ENCODE results near the gene MSANTD4. TPM values are rescaled to one million over a fixed set of nuclear protein-coding genes. Genes with fewer than 3 reads are reported as not detected.
A peak's percentile ranks its signal among the peaks of the same experiment; 100 is the strongest.

The MSANTD4 gene
- total RNA-seq, 1 experiment from 2014 or later: 18.0 TPM

DNA sequence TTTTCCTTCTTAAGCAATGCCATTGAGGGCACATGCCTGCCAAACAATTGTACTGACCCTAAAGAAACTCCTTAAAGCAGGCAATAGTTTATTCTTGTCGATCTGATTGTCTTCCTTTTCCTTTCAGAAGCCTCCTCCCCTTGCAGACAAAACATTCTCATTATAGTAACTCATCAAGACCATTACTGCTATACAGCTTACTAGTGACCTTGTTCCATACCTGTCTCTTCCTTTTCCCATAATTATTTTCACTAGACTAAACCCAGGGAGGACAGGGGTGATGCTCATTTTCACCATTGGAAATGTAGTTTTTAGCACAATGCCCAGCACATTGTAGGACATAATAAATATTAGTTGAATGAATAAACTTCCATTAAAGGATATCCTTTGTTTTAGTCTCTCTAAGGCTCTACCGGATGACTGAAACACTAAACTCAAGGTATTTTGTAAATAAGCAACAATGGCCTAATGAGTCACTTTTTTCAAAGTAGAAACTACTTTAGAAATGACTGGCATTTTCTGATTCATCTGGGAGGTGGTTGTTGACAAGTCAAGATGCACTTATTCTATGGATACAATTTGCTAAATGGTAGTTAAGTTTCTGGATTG, 9.3 kb upstream of the MSANTD4 start:
- H3K4me3 ChIP-seq (ENCODE audit: low read length): no peak overlapping the region
- 0 out of 2 replicates have a peak overlapping the region, but pooled peaks have one; percentile 11 for H2AFZ ChIP-seq (ENCODE audit: low read length)
- TF ChIP-seq, protein P1, sequence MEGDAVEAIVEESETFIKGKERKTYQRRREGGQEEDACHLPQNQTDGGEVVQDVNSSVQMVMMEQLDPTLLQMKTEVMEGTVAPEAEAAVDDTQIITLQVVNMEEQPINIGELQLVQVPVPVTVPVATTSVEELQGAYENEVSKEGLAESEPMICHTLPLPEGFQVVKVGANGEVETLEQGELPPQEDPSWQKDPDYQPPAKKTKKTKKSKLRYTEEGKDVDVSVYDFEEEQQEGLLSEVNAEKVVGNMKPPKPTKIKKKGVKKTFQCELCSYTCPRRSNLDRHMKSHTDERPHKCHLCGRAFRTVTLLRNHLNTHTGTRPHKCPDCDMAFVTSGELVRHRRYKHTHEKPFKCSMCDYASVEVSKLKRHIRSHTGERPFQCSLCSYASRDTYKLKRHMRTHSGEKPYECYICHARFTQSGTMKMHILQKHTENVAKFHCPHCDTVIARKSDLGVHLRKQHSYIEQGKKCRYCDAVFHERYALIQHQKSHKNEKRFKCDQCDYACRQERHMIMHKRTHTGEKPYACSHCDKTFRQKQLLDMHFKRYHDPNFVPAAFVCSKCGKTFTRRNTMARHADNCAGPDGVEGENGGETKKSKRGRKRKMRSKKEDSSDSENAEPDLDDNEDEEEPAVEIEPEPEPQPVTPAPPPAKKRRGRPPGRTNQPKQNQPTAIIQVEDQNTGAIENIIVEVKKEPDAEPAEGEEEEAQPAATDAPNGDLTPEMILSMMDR (conservative IDR thresholded peaks at IDR 0.05; ENCODE audit: low read depth, low read length): no peak
- no peak for TF ChIP-seq EZH2 (IDR thresholded peaks at IDR 0.05; ENCODE audit: low read length, unreplicated experiment)
- no peak for TF ChIP-seq EZH2phosphoT487 (IDR thresholded peaks at IDR 0.05; ENCODE audit: borderline replicate concordance, low read length)
- peak; percentile 93 for ATAC-seq
- no peaks in the 10 kb centered on the region for H4K20me1 ChIP-seq (ENCODE audit: low read length)
- peak overlapping the region; percentile 44 for H3K27ac ChIP-seq (ENCODE audit: low read length)
- H3K36me3 ChIP-seq (ENCODE audit: low read depth, low read length): no peaks in the 10 kb centered on the region
- peaks cover 16% of the 10 kb centered on the region for H3K4me1 ChIP-seq (ENCODE audit: insufficient read depth, low read length)
- peak; percentile 85 for DNase-seq
- CTCF ChIA-PET: no interaction called here
- no peaks in the 10 kb centered on the region for H3K79me2 ChIP-seq (ENCODE audit: low read length)
- BruUV-seq (replicated peaks): no TSS peak
- H3K27me3 ChIP-seq (ENCODE audit: low read length): no peaks in the 10 kb centered on the region
- peak overlapping the region; percentile 48 for H3K4me2 ChIP-seq (ENCODE audit: low read length)
- no peak overlapping the region for H3K9ac ChIP-seq (ENCODE audit: low read length)
- POLR2A ChIA-PET (ENCODE audit: unreplicated experiment): no interaction called here
- H3K9me3 ChIP-seq (ENCODE audit: low read length): no peaks in the 10 kb centered on the region
- H3F3A ChIP-seq (ENCODE audit: low read length, unreplicated experiment): no peaks in the 10 kb centered on the region
- intact Hi-C loops (cut with micrococcal nuclease): no loop called here
- no peaks in the 10 kb centered on the region for H3K9me2 ChIP-seq (replicated peaks; ENCODE audit: low read length)

DNA sequence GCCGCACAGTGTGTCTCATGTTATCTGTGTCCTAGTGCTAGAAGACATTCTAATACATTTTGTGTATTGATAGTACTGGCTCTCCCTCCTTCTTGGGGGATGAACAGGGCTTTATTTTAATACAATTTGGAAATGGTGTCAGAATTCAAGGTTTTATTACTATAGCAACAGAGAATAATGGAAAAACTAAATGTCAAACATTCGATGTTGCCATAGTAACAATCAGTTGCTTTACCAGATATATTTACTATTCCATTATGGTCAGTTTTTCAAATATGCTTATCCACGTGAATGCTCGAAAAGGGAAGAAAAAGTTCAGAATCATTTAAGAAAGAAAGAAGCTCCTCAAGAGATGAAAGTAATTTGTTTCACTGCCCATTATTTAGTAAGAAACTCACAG, 8.6 kb upstream of the MSANTD4 start:
- Histone ChIP-seq H3K36me3 (ENCODE audit: low read depth, low read length) (no peaks in the 10 kb centered on the region), H3F3A (ENCODE audit: low read length, unreplicated experiment) (no peaks in the 10 kb centered on the region), H3K9me3 (ENCODE audit: low read length) (no peaks in the 10 kb centered on the region), H3K27me3 (ENCODE audit: low read length) (no peaks in the 10 kb centered on the region), H3K4me2 (ENCODE audit: low read length) (no peak overlapping the region), H3K79me2 (ENCODE audit: low read length) (no peaks in the 10 kb centered on the region), H2AFZ (ENCODE audit: low read length) (no peak overlapping the region), H4K20me1 (ENCODE audit: low read length) (no peaks in the 10 kb centered on the region), H3K4me3 (ENCODE audit: low read length) (no peak overlapping the region), H3K4me1 (ENCODE audit: insufficient read depth, low read length) (peaks cover 16% of the 10 kb centered on the region), H3K9ac (ENCODE audit: low read length) (no peak overlapping the region), H3K9me2 (replicated peaks; ENCODE audit: low read length) (no peaks in the 10 kb centered on the region), H3K27ac (ENCODE audit: low read length) (no peak overlapping the region; the same call in 1 of the 2 replicates)
- POLR2A ChIA-PET (ENCODE audit: unreplicated experiment): no interaction called here
- TF ChIP-seq EZH2 (IDR thresholded peaks at IDR 0.05; ENCODE audit: low read length, unreplicated experiment) (no peak), EZH2phosphoT487 (IDR thresholded peaks at IDR 0.05; ENCODE audit: borderline replicate concordance, low read length) (no peak)
- TF ChIP-seq, protein P1 (conservative IDR thresholded peaks at IDR 0.05; ENCODE audit: low read depth, low read length): no peak
- CTCF ChIA-PET: no interaction called here
- DNase-seq (no peak), ATAC-seq (no peak)
- intact Hi-C loops (cut with micrococcal nuclease): no loop called here
- BruUV-seq (replicated peaks): no TSS peak

DNA sequence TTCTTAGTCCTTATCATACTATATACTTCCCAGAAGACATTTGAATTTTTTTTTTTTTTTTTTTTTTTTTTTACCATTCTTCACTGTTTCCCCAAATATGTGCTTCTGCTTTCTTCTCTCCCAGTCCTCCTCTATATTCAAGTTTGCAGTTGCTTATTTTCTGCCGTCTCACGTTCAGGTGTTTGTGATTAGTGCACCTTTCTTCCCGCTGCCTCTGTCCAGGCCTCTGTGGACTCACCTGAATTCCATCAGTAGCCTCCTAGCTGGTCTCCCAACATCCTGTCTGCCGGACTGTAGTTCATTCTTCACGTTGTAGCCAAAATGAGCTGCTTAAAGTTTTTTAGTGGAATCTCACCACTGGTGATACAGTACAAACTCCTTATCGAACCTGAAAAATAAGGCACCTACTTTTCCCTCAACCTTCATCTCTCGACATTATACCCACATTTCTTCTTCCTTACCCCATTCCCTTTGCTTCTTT, 795 bp upstream of the MSANTD4 start:
- CTCF ChIA-PET: no interaction called here
- 0 out of 2 replicates have a peak, but pooled peaks cover 3% of the 10 kb centered on the region for H3K36me3 ChIP-seq (ENCODE audit: low read depth, low read length)
- ATAC-seq: no peak
- intact Hi-C loops (cut with micrococcal nuclease): loop anchor here (1.0 to 5.0 kb wide), 3 partner anchors 54 to 101 kb away; partner anchors contain the start of genes AASDHPPT and KBTBD3
- H3K4me2 ChIP-seq (ENCODE audit: low read length): peak overlapping the region; percentile 72
- BruUV-seq (replicated peaks): TSS peak; percentile 91
- H3K79me2 ChIP-seq (ENCODE audit: low read length): peaks cover 41% of the 10 kb centered on the region
- POLR2A ChIA-PET (ENCODE audit: unreplicated experiment): interaction anchor here (0.6 kb wide), 1 partner anchor 22 kb away, joined by 3 read pairs; no protein-coding TSS in a partner anchor
- H3K9me3 ChIP-seq (ENCODE audit: low read length): no peaks in the 10 kb centered on the region
- H3K9ac ChIP-seq (ENCODE audit: low read length): no peak overlapping the region
- H3K4me3 ChIP-seq (ENCODE audit: low read length): peak overlapping the region; percentile 61
- H3K27ac ChIP-seq (ENCODE audit: low read length): no peak overlapping the region
- TF ChIP-seq, protein P1 (conservative IDR thresholded peaks at IDR 0.05; ENCODE audit: low read depth, low read length): no peak
- TF ChIP-seq EZH2 (IDR thresholded peaks at IDR 0.05; ENCODE audit: low read length, unreplicated experiment): no peak
- TF ChIP-seq EZH2phosphoT487 (IDR thresholded peaks at IDR 0.05; ENCODE audit: borderline replicate concordance, low read length): no peak
- no peaks in the 10 kb centered on the region for H3K9me2 ChIP-seq (replicated peaks; ENCODE audit: low read length)
- H2AFZ ChIP-seq (ENCODE audit: low read length): peak overlapping the region; percentile 89
- H3F3A ChIP-seq (ENCODE audit: low read length, unreplicated experiment): no peaks in the 10 kb centered on the region
- H4K20me1 ChIP-seq (ENCODE audit: low read length): no peaks in the 10 kb centered on the region
- peaks cover 28% of the 10 kb centered on the region for H3K4me1 ChIP-seq (ENCODE audit: insufficient read depth, low read length)
- H3K27me3 ChIP-seq (ENCODE audit: low read length): no peaks in the 10 kb centered on the region
- DNase-seq: no peak
